ENCODE measurements around the gene PPM1N. TPM values are rescaled to one million over a fixed set of nuclear protein-coding genes. Genes with fewer than 3 reads are reported as not detected.
A peak's percentile ranks its signal among the peaks of the same experiment; 100 is the strongest.

Gene PPM1N
- total RNA-seq, 3 donors from 2014 or later: 1.8 to 2.5 (median 2.3) TPM

DNA sequence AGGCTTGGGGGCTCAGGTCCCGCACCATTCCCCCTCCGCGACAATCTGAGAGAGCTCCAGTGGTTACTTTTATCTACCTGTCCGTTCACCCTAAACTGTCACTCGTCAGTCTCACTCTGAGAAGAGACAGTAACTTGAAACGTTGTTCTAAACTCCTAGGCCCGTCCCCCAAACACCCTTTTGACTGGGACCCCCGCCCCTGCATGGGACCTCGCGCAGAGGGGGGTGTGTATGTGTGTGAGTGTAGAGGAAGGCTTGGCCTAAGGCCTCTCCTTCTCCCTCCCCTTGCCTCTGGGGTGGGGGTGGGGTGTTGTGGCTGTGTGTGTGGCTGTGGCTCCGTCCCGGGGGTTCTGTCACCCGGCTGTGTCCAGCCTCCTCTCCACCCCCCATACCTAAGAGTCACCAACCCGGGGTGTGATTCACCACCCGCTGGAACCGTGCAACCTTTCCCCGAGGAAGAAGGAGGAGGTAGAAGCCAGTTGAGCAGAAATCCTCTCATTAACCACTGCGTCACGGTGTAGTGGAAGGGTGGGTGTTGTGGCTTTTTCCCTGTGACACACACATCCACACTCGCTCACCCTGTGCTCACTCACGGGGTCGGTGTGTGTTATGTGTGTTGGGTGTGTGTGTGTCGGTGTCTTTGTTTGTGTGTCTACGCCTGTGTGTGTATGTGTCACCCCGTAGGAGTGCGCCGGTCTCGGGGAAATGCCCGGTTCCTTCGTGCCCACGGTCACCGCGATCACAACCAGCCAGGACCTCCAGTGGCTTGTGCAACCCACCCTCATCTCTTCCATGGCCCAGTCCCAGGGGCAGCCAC, 28.1 kb upstream of the PPM1N start:
- Histone ChIP-seq H3K27ac (peak overlapping the region; percentile 99 to 100), H3K4me3 (peak overlapping the region; percentile 76 to 85 (median 84)), H3K4me1 (peaks cover 5 to 8% of the 10 kb centered on the region in 2 donors), H3K36me3 (no peaks in the 10 kb centered on the region), H3K9me3 (no peaks in the 10 kb centered on the region), H3K27me3 (no peaks in the 10 kb centered on the region)
- TF ChIP-seq POLR2AphosphoS5 (IDR thresholded peaks at IDR 0.05): peak in 1 of 3 donors; percentile 81
- TF ChIP-seq POLR2A (IDR thresholded peaks at IDR 0.05): no peak
- intact Hi-C loops (cut with DNase I; ENCODE audit: low total_unique reads): loop anchor here (10.0 kb wide), 1 partner anchor 45 kb away; the partner anchor contains the start of gene ERCC1
- DNase-seq (ENCODE audit: low spot score in 2 of 2): peak in 1 of 2 donors; percentile 67

DNA sequence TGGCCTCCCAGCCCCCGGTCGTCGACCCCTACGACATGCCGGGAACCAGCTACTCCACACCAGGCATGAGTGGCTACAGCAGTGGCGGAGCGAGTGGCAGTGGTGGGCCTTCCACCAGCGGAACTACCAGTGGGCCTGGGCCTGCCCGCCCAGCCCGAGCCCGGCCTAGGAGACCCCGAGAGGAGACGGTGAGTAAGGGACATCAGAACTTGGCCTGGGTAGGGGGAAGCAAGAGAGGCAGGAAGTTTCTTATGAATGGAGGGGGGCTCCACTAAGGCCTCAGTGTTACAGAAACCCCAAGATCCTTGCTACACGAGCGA, 27.5 kb upstream of the PPM1N start:
- H3K4me3 ChIP-seq: peak overlapping the region; percentile 76 to 85 (median 84)
- TF ChIP-seq POLR2A (IDR thresholded peaks at IDR 0.05): no peak
- peak in 1 of 3 donors; percentile 2 for TF ChIP-seq POLR2AphosphoS5 (IDR thresholded peaks at IDR 0.05)
- TF ChIP-seq, protein P1, sequence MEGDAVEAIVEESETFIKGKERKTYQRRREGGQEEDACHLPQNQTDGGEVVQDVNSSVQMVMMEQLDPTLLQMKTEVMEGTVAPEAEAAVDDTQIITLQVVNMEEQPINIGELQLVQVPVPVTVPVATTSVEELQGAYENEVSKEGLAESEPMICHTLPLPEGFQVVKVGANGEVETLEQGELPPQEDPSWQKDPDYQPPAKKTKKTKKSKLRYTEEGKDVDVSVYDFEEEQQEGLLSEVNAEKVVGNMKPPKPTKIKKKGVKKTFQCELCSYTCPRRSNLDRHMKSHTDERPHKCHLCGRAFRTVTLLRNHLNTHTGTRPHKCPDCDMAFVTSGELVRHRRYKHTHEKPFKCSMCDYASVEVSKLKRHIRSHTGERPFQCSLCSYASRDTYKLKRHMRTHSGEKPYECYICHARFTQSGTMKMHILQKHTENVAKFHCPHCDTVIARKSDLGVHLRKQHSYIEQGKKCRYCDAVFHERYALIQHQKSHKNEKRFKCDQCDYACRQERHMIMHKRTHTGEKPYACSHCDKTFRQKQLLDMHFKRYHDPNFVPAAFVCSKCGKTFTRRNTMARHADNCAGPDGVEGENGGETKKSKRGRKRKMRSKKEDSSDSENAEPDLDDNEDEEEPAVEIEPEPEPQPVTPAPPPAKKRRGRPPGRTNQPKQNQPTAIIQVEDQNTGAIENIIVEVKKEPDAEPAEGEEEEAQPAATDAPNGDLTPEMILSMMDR (IDR thresholded peaks at IDR 0.05): no peak
- H3K9me3 ChIP-seq: no peaks in the 10 kb centered on the region
- peaks cover 5 to 8% of the 10 kb centered on the region in 2 donors for H3K4me1 ChIP-seq
- DNase-seq (ENCODE audit: low spot score in 2 of 2): no peak
- no peaks in the 10 kb centered on the region for H3K36me3 ChIP-seq
- intact Hi-C loops (cut with DNase I; ENCODE audit: low total_unique reads): loop anchor here (10.0 kb wide), 1 partner anchor 46 kb away; the partner anchor contains the start of gene ERCC1
- peak overlapping the region in 1 of 2 donors; percentile 100 for H3K27ac ChIP-seq
- no peaks in the 10 kb centered on the region for H3K27me3 ChIP-seq

DNA sequence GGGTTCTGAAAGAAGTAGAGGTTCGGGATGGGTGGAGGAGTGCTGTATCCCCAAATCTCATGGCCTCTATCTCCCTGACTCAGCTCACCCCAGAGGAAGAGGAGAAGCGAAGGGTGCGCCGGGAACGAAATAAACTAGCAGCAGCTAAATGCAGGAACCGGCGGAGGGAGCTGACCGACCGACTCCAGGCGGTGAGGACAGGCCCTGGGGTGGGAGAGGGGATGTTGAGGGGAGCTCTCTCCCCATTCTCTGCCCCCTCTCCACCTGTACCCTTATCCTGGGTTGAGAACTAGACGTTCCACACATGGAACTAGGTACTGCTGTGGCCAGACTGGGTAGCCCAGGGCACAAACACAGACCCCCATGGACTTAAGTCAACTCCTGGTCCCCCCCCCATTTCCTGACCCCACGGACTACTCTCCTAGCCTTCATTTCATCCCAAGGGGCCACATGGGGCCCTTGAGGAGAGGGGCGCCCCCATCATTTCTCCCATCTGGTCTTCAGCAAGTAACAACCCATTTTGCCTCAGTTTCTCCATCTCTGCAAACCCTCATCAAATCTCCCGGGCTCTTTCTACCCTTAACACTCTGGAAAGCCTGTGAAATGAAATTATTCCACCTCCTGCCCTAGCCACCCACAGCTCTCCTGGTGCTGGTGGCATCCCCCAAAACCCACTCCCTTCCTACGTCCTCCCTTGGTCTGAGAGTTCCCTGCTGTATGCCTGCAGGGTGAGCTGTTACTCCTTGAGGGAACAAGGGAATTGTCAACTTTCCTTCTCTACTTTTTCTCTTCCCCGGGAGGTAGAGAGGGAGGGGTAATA, 26.9 kb upstream of the PPM1N start:
- Histone ChIP-seq H3K36me3 (no peaks in the 10 kb centered on the region), H3K9me3 (no peaks in the 10 kb centered on the region), H3K4me3 (peak overlapping the region in 1 of 3 donors; percentile 85), H3K4me1 (peaks cover 5 to 8% of the 10 kb centered on the region in 2 donors), H3K27ac (no peak overlapping the region), H3K27me3 (no peaks in the 10 kb centered on the region)
- intact Hi-C loops (cut with DNase I; ENCODE audit: low total_unique reads): loop anchor here (10.0 kb wide), 1 partner anchor 47 kb away; the partner anchor contains the start of gene ERCC1
- DNase-seq (ENCODE audit: low spot score in 2 of 2): no peak
- TF ChIP-seq POLR2AphosphoS5 (IDR thresholded peaks at IDR 0.05): peak in 1 of 3 donors; percentile 63
- TF ChIP-seq POLR2A (IDR thresholded peaks at IDR 0.05): no peak

DNA sequence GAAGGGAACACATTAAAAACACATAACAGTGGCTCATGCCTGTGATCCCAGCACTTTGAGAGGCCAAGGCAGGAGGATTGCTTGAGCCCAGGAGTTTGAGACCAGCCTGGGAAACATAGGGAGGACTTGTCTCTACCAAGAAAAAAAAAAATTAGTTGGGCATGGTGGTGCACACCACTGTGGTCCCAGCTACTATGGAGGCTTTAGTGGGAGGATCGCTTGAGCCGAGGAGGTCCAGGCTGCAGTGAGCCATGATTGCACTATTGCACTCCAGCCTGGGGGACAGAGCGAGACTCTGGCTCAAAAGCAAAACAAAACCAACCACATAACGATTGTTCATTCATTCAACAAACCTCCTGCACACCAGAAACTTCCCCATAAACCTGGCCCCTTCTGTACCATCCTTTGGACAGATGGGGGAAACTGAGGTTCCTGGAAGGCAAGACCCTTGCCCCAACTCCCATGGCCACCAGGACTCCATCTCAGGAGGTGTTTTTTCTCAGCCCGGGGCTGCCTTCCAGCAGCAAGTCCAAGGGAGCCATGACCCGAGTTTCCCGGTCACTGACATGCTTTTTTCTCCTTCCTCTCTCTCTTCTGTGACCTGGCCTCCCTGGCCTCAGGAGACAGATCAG, 26.2 kb upstream of the PPM1N start:
- H3K36me3 ChIP-seq: no peaks in the 10 kb centered on the region
- intact Hi-C loops (cut with DNase I; ENCODE audit: low total_unique reads): loop anchor here (10.0 kb wide), 1 partner anchor 47 kb away; the partner anchor contains the start of gene ERCC1
- H3K27ac ChIP-seq: no peak overlapping the region
- H3K4me3 ChIP-seq: peak overlapping the region; percentile 27 to 85 (median 54)
- H3K4me1 ChIP-seq: peaks cover 2 to 8% of the 10 kb centered on the region in 2 donors
- no peaks in the 10 kb centered on the region for H3K9me3 ChIP-seq
- no peaks in the 10 kb centered on the region for H3K27me3 ChIP-seq
- DNase-seq (ENCODE audit: low spot score in 2 of 2): no peak
- TF ChIP-seq, protein P1 (IDR thresholded peaks at IDR 0.05): no peak
- TF ChIP-seq POLR2A (IDR thresholded peaks at IDR 0.05) (no peak), POLR2AphosphoS5 (IDR thresholded peaks at IDR 0.05) (peak in 2 of 3 donors; percentile 13 to 75)

DNA sequence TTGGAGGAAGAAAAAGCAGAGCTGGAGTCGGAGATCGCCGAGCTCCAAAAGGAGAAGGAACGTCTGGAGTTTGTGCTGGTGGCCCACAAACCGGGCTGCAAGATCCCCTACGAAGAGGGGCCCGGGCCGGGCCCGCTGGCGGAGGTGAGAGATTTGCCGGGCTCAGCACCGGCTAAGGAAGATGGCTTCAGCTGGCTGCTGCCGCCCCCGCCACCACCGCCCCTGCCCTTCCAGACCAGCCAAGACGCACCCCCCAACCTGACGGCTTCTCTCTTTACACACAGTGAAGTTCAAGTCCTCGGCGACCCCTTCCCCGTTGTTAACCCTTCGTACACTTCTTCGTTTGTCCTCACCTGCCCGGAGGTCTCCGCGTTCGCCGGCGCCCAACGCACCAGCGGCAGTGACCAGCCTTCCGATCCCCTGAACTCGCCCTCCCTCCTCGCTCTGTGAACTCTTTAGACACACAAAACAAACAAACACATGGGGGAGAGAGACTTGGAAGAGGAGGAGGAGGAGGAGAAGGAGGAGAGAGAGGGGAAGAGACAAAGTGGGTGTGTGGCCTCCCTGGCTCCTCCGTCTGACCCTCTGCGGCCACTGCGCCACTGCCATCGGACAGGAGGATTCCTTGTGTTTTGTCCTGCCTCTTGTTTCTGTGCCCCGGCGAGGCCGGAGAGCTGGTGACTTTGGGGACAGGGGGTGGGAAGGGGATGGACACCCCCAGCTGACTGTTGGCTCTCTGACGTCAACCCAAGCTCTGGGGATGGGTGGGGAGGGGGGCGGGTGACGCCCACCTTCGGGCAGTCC, 25.5 kb upstream of the PPM1N start:
- Histone ChIP-seq H3K27ac (no peak overlapping the region), H3K36me3 (no peaks in the 10 kb centered on the region), H3K9me3 (no peaks in the 10 kb centered on the region), H3K4me3 (peak overlapping the region; percentile 27 to 85 (median 54)), H3K4me1 (peaks cover 0 to 5% of the 10 kb centered on the region in 2 donors), H3K27me3 (no peaks in the 10 kb centered on the region)
- peak in 1 of 3 donors; percentile 98 for TF ChIP-seq POLR2AphosphoS5 (IDR thresholded peaks at IDR 0.05)
- TF ChIP-seq, protein P1 (IDR thresholded peaks at IDR 0.05): no peak
- TF ChIP-seq POLR2A (IDR thresholded peaks at IDR 0.05): peak; percentile 2
- intact Hi-C loops (cut with DNase I; ENCODE audit: low total_unique reads): loop anchor here (10.0 kb wide), 1 partner anchor 48 kb away; the partner anchor contains the start of gene ERCC1
- no peak for DNase-seq (ENCODE audit: low spot score in 2 of 2)
